WTC11 (cell line): Measurements from ENCODE around the gene OLFM4. TPM values are rescaled to one million over a fixed set of nuclear protein-coding genes. Genes with fewer than 3 reads are reported as not detected.
"Not testable (repeated sequence)": the region's sequence is repeated elsewhere in the genome, so short reads cannot be mapped to it uniquely, and the experiment has no call there.

Experiments
- ATAC-seq: fragments of 200-7000 bp; cut with Tn5 transposase; 2 replicates; pipeline ENCODE4 v1.10.0; 2021; ENCODE audit warnings: mild to moderate bottlenecking, moderate library complexity
- CTCF ChIA-PET: fragments of 300-600 bp; sonication (Branson Sonifier 250); formaldehyde crosslinking; loops from one replicate; lab custom pipeline; 2021; ENCODE audit warnings: antibody characterized with exemption; lab: Charles Lee
- POLR2A ChIA-PET: fragments of 350-600 bp; sonication (Branson Sonifier 250); formaldehyde crosslinking; loops from one replicate; lab custom pipeline; 2021; ENCODE audit warnings: antibody characterized with exemption; lab: Charles Lee
- DNase-seq: peaks from one replicate; pipeline ENCODE4 v3.0.0; 2021; ENCODE audit warnings: low spot score
- H3K27ac Mint-ChIP-seq: 2 replicates; pipeline ENCODE4 v1.8.0; 2021; ENCODE audit warnings: mixed read lengths
- H3K27me3 Mint-ChIP-seq: 2 replicates; pipeline ENCODE4 v1.8.0; 2021; ENCODE audit warnings: low read depth, mild to moderate bottlenecking, moderate library complexity, mixed read lengths
- H3K36me3 Mint-ChIP-seq: 2 replicates; pipeline ENCODE4 v1.8.0; 2021; ENCODE audit warnings: mixed read lengths
- H3K4me1 Mint-ChIP-seq: 2 replicates; pipeline ENCODE4 v1.8.0; 2022; ENCODE audit warnings: mixed read lengths
- H3K4me3 Mint-ChIP-seq: 2 replicates; pipeline ENCODE4 v1.8.0; 2021; ENCODE audit warnings: mild to moderate bottlenecking, moderate library complexity, mixed read lengths
- H3K9me3 Mint-ChIP-seq: 2 replicates; pipeline ENCODE4 v1.8.0; 2021; ENCODE audit warnings: mixed read lengths
- ATF3 ChIP-seq: sonication (generic); formaldehyde crosslinking; conservative IDR thresholded peaks from 2 replicates; pipeline ENCODE4 v1.8.1; 2022; ENCODE audit warnings: mild to moderate bottlenecking, missing genetic modification reagents
- CREB1 ChIP-seq: sonication (generic); formaldehyde crosslinking; IDR thresholded peaks from 2 replicates; pipeline ENCODE4 v1.8.0; 2023; ENCODE audit warnings: mild to moderate bottlenecking, missing genetic modification reagents
- ELF4 ChIP-seq: sonication (generic); formaldehyde crosslinking; IDR thresholded peaks from 2 replicates; pipeline ENCODE4 v1.8.1; 2022; ENCODE audit warnings: low read depth, mild to moderate bottlenecking, moderate library complexity, missing genetic modification reagents
- JAZF1 ChIP-seq: fragments of 250-450 bp; sonication (Bioruptor Pico); IDR thresholded peaks from 2 replicates; pipeline ENCODE4 v1.9.0; 2021; ENCODE audit warnings: moderate library complexity, mild to moderate bottlenecking, inconsistent platforms
- MAX ChIP-seq: sonication (generic); formaldehyde crosslinking; IDR thresholded peaks from 2 replicates; pipeline ENCODE4 v1.8.0; 2022; ENCODE audit warnings: mild to moderate bottlenecking, missing genetic modification reagents
- NR3C1 ChIP-seq: sonication (generic); formaldehyde crosslinking; conservative IDR thresholded peaks from 2 replicates; pipeline ENCODE4 v1.8.1; 2023; ENCODE audit warnings: low read depth, mild to moderate bottlenecking, missing genetic modification reagents
- OVOL2 ChIP-seq: fragments of 250-450 bp; sonication (Bioruptor Pico); IDR thresholded peaks from 2 replicates; pipeline ENCODE4 v1.9.0; 2021; ENCODE audit warnings: mild to moderate bottlenecking, borderline replicate concordance
- PRDM15 ChIP-seq: sonication (generic); formaldehyde crosslinking; IDR thresholded peaks from 2 replicates; pipeline ENCODE4 v1.8.0; 2022; ENCODE audit warnings: missing genetic modification reagents
- RELA ChIP-seq: sonication (generic); formaldehyde crosslinking; IDR thresholded peaks from 2 replicates; pipeline ENCODE4 v1.8.1; 2022; ENCODE audit warnings: missing genetic modification reagents, mild to moderate bottlenecking, borderline replicate concordance
- TEAD1 ChIP-seq: sonication (generic); formaldehyde crosslinking; IDR thresholded peaks from 2 replicates; pipeline ENCODE4 v1.8.0; 2022; ENCODE audit warnings: mild to moderate bottlenecking, missing genetic modification reagents
- USF1 ChIP-seq: sonication (generic); formaldehyde crosslinking; IDR thresholded peaks from 2 replicates; pipeline ENCODE4 v1.8.0; 2022; ENCODE audit warnings: mild to moderate bottlenecking, missing genetic modification reagents
- ZNF281 ChIP-seq: sonication (generic); formaldehyde crosslinking; IDR thresholded peaks from 2 replicates; pipeline ENCODE4 v1.8.0; 2023; ENCODE audit warnings: mild to moderate bottlenecking, missing genetic modification reagents
- ZNF416 ChIP-seq: fragments of 250-450 bp; sonication (Bioruptor Pico); IDR thresholded peaks from 2 replicates; pipeline ENCODE4 v1.9.0; 2021; ENCODE audit warnings: mild to moderate bottlenecking, inconsistent platforms
- total RNA-seq: library from RNA; stranded (reverse); gene quantifications from 3 replicates; pipeline ENCODE4 v1.2.3, GENCODE V29; 2021

OLFM4 gene
- total RNA-seq, 1 experiment from 2014 or later = 0.17 TPM

- peaks cover 7% of the 10 kb centered on the region; the same call in 1 of the 2 replicates for H3K27me3 Mint-ChIP-seq
- DNase-seq (no peak), ATAC-seq (no peak)
- peaks cover 5% of the 10 kb centered on the region for H3K9me3 Mint-ChIP-seq
- CTCF ChIA-PET = interaction anchor here (1.1 kb wide), 1 partner anchor 166 kb away, joined by 4 read pairs; no protein-coding TSS in a partner anchor
- peaks cover 4% of the 10 kb centered on the region; the same call in 1 of the 2 replicates for H3K4me1 Mint-ChIP-seq
- no peak overlapping the region for H3K27ac Mint-ChIP-seq
- POLR2A ChIA-PET = interaction anchor here (0.5 kb wide), 1 partner anchor 171 kb away, joined by 4 read pairs; no protein-coding TSS in a partner anchor
- H3K36me3 Mint-ChIP-seq = no peaks in the 10 kb centered on the region; the same call in 1 of the 2 replicates
- H3K4me3 Mint-ChIP-seq = no peak overlapping the region
- TF ChIP-seq ATF3 (no peak), OVOL2 (CRISPR knock-in tag) (no peak), PRDM15 (no peak), USF1 (CRISPR knock-in tag) (no peak), JAZF1 (CRISPR knock-in tag) (no peak)
Measured at GRCh38 chr13:53012707-53013106, 15.9 kb upstream of the OLFM4 start.

GRCh38 chr13:53013113-53013512, 15.5 kb upstream of the OLFM4 start:
- ATAC-seq = no peak
- H3K4me1 Mint-ChIP-seq = peaks cover 4% of the 10 kb centered on the region; the same call in 1 of the 2 replicates
- no peak overlapping the region for H3K4me3 Mint-ChIP-seq
- no peaks in the 10 kb centered on the region; the same call in 1 of the 2 replicates for H3K36me3 Mint-ChIP-seq
- ChIA-PET POLR2A (no interaction called here), CTCF (interaction anchor here (1.0 to 1.1 kb wide), 2 partner anchors 139 to 166 kb away, joined by 3 to 4 read pairs; no protein-coding TSS in a partner anchor)
- no peak overlapping the region for H3K27ac Mint-ChIP-seq
- no peak for DNase-seq
- TF ChIP-seq CREB1 (CRISPR knock-in tag) (no peak), NR3C1 (CRISPR knock-in tag) (no peak), ZNF416 (CRISPR knock-in tag) (no peak), MAX (no peak), RELA (no peak), OVOL2 (CRISPR knock-in tag) (no peak), USF1 (CRISPR knock-in tag) (no peak), ELF4 (CRISPR knock-in tag) (no peak), TEAD1 (CRISPR knock-in tag) (no peak), ZNF281 (CRISPR knock-in tag) (no peak)
- peaks cover 7% of the 10 kb centered on the region; the same call in 1 of the 2 replicates for H3K27me3 Mint-ChIP-seq
- peaks cover 5% of the 10 kb centered on the region for H3K9me3 Mint-ChIP-seq

GRCh38 chr13:53014018-53014417, 14.6 kb upstream of the OLFM4 start:
- DNase-seq, H3K27me3 Mint-ChIP-seq, H3K27ac Mint-ChIP-seq, H3K4me1 Mint-ChIP-seq, H3K36me3 Mint-ChIP-seq, H3K9me3 Mint-ChIP-seq, ATAC-seq, H3K4me3 Mint-ChIP-seq, POLR2A ChIA-PET: not testable (repeated sequence)
- CTCF ChIA-PET = interaction anchor here (1.0 kb wide), 1 partner anchor 138 kb away, joined by 3 read pairs; no protein-coding TSS in a partner anchor
